Effector memory CD8-positive, alpha-beta T cell (primary cell): ENCODE measurements around the gene OR52N2.

Experiments
- ATAC-seq: fragments of 150-1000 bp; cut with Tn5 transposase; replicated peaks from 2 replicates; pipeline ENCODE4 v1.10.0; 2021; ENCODE audit warnings: mild to moderate bottlenecking, moderate library complexity
- DNase-seq, 3 experiments: peaks; one replicate each; pipeline ENCODE4 v3.0.0; 2021
- H3K27ac Mint-ChIP-seq, 2 donors: one replicate each; pipeline ENCODE4 v1.8.0; 2022; ENCODE audit warnings: mild to moderate bottlenecking in 2 of 2, mixed read lengths in 2 of 2, moderate library complexity in 2 of 2
- H3K27me3 Mint-ChIP-seq, 2 donors: one replicate each; pipeline ENCODE4 v1.8.0; 2022; ENCODE audit warnings: mixed read lengths in 2 of 2
- H3K36me3 Mint-ChIP-seq: one replicate; pipeline ENCODE4 v1.8.0; 2022; ENCODE audit warnings: mild to moderate bottlenecking, moderate library complexity, mixed read lengths; ENCODE audit not compliant: insufficient read depth
- H3K4me1 Mint-ChIP-seq, 2 donors: one replicate each; pipeline ENCODE4 v1.8.0; 2022; ENCODE audit warnings: low read depth in 2 of 2, mixed read lengths in 2 of 2
- H3K4me3 Mint-ChIP-seq, 2 donors: one replicate each; pipeline ENCODE4 v1.8.0; 2022; ENCODE audit warnings: mild to moderate bottlenecking in 2 of 2, mixed read lengths in 2 of 2, moderate library complexity in 2 of 2
- H3K9me3 Mint-ChIP-seq, 2 donors: one replicate each; pipeline ENCODE4 v1.8.0; 2022; ENCODE audit warnings: mixed read lengths in 2 of 2

The OR52N2 gene

DNA sequence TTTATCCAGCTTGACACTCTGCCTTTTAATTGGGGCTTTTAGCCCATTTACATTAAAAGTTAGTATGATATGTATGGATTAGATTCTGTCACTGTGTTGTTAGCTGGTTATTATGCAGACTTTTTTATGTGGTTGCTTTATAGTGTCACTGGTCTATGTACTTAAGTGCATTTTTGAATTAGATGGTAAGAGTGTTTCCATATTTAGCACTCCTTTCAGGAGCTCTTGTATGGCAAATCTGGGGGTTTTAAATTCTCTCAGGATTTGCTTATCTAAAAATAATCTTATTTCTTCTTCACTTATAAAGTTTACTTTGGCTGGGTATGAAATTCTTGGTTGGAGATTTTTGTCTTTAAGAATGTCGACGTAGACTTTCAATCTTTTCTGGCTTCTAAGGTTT, 29.0 kb downstream of the OR52N2 start:
- H3K4me3 Mint-ChIP-seq, result no peak overlapping the region
- ATAC-seq (no peak), DNase-seq (no peak)
- peaks cover 0 to 6% of the 10 kb centered on the region in 2 donors for H3K9me3 Mint-ChIP-seq
- peaks cover 2% of the 10 kb centered on the region for H3K36me3 Mint-ChIP-seq
- H3K27me3 Mint-ChIP-seq, result peaks cover 38 to 42% of the 10 kb centered on the region in 2 donors
- no peaks in the 10 kb centered on the region for H3K4me1 Mint-ChIP-seq
- H3K27ac Mint-ChIP-seq, result no peak overlapping the region

DNA sequence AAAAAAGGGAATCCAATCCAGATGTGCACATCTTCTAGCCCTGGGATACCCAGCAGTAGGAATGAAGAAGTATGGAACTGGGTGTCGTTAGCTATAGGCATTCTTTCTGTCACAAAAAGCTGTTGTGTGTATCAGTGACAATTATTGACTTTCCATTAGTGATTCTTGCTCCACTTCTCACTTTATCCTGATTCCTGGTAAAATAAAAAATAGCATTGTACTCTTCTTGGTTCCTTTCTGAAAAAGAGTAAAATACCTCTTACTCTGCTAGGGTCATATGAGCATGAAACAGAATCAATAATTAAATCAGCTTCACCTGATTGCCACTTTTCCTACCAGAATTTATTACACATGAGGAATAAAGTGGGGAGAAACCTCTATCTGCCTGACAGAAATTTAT, 33.1 kb downstream of the OR52N2 start, which contains the start of gene OR52E6:
OR52E6 (minus strand) TSS at position 101 of the 400 bp plus-strand sequence; CDS start at position 101, 0 bp downstream.
- ATAC-seq (no peak), DNase-seq (no peak)
- no peak within 1 kb of the TSS for H3K4me3 Mint-ChIP-seq
- peaks cover 0 to 6% of the 10 kb centered on the region in 2 donors for H3K9me3 Mint-ChIP-seq
- H3K27me3 Mint-ChIP-seq, result peaks cover 35 to 38% of the 10 kb centered on the region in 2 donors
- no peaks in the 10 kb centered on the region for H3K36me3 Mint-ChIP-seq
- H3K4me1 Mint-ChIP-seq, result no peaks in the 10 kb centered on the region
- no peak within 1 kb of the TSS for H3K27ac Mint-ChIP-seq

DNA sequence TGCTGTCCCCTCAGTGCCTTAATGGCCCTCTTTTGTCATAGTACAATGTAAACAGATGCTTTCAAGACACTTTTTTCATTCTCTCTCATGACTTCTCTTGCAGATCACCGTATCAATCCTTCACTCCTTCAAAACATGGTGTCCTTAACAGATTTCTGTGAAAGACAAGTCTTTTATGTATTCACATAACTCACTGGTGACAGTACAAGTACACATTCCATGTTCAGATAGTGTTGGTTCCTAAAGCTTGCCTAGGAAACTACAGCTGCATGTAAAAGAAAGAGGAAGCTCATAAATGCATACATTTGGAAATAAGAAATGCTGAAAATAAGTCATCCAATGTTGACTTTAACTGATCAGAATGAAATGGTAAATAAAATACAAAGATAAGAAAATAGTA, 38.0 kb downstream of the OR52N2 start:
- no peaks in the 10 kb centered on the region for H3K36me3 Mint-ChIP-seq
- H3K4me3 Mint-ChIP-seq, result no peak overlapping the region
- no peaks in the 10 kb centered on the region for H3K4me1 Mint-ChIP-seq
- H3K27me3 Mint-ChIP-seq, result peaks cover 0 to 7% of the 10 kb centered on the region in 2 donors
- DNase-seq, result no peak
- H3K9me3 Mint-ChIP-seq, result no peaks in the 10 kb centered on the region
- no peak for ATAC-seq
- H3K27ac Mint-ChIP-seq, result no peak overlapping the region

DNA sequence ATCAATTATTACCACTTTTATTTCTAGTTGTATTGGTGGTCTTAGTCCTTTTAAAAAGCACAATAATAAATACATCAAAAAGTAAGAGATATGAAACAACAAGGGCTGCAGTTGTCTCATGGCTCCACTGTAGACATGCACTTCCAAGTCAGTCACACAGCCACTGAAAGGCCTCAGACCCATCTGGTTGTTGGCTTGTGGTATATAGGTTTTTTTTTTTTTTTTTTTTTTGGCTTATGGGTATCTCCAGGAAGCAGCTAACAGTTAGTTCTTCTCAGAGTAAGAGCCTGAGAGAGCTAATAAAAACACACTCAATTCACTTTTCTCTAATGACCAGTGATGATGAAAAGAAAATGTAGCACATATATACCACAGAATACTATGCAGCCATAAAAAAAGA, 39.0 kb downstream of the OR52N2 start:
- no peaks in the 10 kb centered on the region for H3K9me3 Mint-ChIP-seq
- no peak overlapping the region for H3K4me3 Mint-ChIP-seq
- no peak overlapping the region for H3K27ac Mint-ChIP-seq
- H3K27me3 Mint-ChIP-seq, result peaks cover 0 to 11% of the 10 kb centered on the region in 2 donors
- DNase-seq (no peak), ATAC-seq (no peak)
- H3K36me3 Mint-ChIP-seq, result no peaks in the 10 kb centered on the region
- H3K4me1 Mint-ChIP-seq, result no peaks in the 10 kb centered on the region

DNA sequence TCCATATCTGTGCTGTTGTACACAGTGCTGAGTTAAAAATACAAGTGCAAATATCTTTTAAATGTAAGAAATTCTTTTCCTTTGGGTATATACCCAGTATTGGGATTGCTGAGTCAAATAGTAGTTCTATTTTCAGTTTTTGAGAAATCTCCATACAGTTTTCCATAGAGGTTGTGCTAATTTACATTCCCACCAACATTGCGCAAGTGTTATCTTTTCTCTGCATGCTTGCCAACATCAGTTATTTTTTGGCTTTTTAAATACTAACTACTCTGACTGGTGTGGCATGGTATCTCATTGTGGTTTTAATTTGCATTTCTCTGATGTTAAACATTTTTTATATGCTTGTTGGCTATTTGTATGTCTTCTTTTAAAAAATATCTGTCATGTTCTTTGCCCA, 42.3 kb downstream of the OR52N2 start:
- no peak overlapping the region for H3K27ac Mint-ChIP-seq

DNA sequence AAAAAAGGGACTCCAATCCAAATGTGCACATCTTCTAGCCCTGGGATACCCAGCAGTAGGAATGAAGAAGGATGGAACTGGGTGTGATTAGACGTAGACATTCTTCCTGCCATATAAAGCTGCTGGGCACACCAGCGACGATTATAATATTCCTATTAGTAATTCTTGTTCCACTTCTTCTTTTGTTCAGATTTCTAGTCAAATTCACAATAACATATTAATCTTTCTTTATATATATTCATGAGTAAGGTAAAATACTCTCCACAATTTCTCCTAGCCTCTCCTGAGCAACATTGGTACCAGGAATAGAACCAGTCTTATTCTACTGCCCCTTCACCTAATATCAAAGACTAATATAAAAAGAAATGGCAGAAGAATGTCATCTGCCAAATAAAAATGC, 48.9 kb downstream of the OR52N2 start, which contains the start of gene OR52E8:
OR52E8 (minus strand) TSS at position 101 of the 400 bp plus-strand sequence; CDS start at position 101, 0 bp downstream.
- H3K27me3 Mint-ChIP-seq, result peaks cover 30 to 31% of the 10 kb centered on the region in 2 donors
- no peak for DNase-seq
- H3K36me3 Mint-ChIP-seq, result no peaks in the 10 kb centered on the region
- ATAC-seq, result no peak
- no peak within 1 kb of the TSS for H3K27ac Mint-ChIP-seq
- no peaks in the 10 kb centered on the region for H3K4me1 Mint-ChIP-seq
- H3K4me3 Mint-ChIP-seq, result no peak within 1 kb of the TSS
- H3K9me3 Mint-ChIP-seq, result no peaks in the 10 kb centered on the region

More for the DNA sequence above, 42.3 kb downstream of the OR52N2 start:
- no peak for DNase-seq
- H3K4me3 Mint-ChIP-seq, result no peak overlapping the region
- peaks cover 17 to 34% of the 10 kb centered on the region in 2 donors for H3K27me3 Mint-ChIP-seq
- no peaks in the 10 kb centered on the region for H3K36me3 Mint-ChIP-seq
- ATAC-seq, result no peak
- no peaks in the 10 kb centered on the region for H3K9me3 Mint-ChIP-seq
- H3K4me1 Mint-ChIP-seq, result no peaks in the 10 kb centered on the region

DNA sequence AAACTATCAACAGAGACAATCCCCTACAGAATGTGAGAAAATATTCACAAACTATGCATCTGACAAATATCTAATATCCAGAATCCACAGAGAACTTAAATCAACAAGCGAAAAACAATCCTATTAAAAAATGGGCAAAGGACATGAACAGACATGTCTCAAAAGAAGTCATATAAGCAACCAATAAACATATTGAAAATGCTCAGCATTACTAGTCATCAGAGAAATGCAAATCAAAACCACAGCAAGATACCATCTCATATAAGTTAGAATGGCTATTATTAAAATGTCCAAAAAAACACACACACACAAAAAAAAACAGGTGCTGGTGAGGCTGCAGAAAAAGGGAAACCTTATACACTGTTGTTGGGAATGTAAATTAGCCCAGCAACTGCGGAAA, 57.1 kb downstream of the OR52N2 start:
- Mint-ChIP-seq H3K9me3 (no peaks in the 10 kb centered on the region), H3K36me3 (no peaks in the 10 kb centered on the region), H3K27me3 (peaks cover 21 to 35% of the 10 kb centered on the region in 2 donors), H3K4me1 (no peaks in the 10 kb centered on the region), H3K27ac (no peak overlapping the region), H3K4me3 (no peak overlapping the region)
- ATAC-seq (no peak), DNase-seq (no peak)
